GM21825 (cell line): ENCODE data around the gene GNAO1.
A peak's percentile ranks its signal among the peaks of the same experiment; 100 is the strongest.

Source experiments
- ATAC-seq: cut with Tn5 transposase; IDR thresholded peaks from one replicate; pipeline ENCODE4 v1.9.1; 2021; ENCODE audit warnings: mild to moderate bottlenecking, moderate library complexity; ENCODE audit not compliant: unreplicated experiment

The GNAO1 gene

DNA sequence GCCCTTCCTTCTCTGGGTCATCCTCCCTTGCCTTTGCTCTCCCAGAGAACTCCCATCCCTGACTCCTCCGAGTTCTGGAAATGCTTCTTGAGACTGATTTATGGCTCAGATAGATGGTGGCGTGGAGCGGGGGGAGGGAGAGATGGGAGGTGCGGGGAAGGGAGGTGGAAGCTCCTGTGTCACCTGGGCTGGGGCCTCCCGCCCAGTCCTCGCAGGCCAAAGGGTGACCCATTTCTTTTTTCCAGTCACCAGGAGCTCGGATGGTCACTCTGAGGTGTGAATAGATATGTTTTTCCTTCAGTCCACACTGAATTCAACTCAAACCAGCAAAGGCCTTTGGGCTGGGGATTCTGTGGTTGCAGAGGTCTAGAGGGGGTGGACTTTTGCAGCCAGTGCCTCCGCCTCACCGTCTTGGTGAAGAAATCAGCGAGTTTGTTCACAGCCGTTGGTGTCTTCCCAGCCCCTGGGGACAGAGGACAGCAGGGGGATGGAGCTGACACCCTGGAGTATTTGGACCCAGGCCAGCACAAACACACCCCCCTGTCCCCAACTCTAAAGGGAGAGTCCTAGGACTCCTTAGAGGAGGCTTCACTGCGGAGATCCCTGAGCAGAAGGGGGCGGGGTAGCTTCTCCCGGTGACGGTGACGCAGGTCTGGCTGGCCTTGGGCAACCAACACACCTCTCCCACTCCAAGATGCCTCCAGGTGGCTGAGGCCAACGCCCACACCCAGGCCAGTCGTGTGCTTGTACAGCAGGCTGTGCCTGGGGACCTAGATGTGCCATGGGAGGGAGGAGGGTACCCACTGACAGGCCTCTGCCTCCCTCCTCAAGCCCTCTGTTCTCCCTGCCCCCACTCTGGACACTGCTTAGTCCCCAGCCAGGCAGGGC is 153.5 kb downstream of the GNAO1 start:
- ATAC-seq = no peak

DNA sequence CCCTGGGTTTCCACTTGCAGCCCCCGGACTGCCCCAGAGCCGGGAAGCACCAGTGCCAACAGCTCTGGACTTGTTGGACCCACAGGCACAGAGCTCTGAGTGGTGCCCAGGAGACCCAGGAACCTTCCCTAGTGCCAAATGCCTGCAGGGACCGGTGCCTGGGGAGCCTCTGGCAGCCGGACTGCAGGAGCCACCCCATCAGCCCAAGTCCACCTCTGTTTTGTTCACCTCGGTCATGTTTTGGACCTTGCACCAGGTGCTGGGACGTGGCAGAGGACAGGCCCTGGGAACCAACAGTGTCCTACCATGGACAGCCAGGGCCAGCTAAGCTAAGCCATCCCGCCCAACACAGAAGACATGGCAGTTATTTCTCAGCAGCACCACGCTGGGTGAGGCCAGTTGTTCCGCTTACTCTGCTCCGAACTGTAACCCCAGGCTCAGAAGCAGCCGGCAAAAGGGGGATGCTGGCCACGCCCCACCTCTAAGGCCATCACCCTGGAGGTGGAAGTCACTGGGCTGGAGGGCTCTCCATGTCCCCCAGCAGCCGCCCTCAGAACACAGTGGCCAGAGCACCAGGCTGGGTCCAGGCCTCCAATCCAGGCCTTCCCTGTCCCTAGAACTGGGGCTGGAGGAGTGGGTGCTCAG is 154.2 kb downstream of the GNAO1 start:
- ATAC-seq = no peak

DNA sequence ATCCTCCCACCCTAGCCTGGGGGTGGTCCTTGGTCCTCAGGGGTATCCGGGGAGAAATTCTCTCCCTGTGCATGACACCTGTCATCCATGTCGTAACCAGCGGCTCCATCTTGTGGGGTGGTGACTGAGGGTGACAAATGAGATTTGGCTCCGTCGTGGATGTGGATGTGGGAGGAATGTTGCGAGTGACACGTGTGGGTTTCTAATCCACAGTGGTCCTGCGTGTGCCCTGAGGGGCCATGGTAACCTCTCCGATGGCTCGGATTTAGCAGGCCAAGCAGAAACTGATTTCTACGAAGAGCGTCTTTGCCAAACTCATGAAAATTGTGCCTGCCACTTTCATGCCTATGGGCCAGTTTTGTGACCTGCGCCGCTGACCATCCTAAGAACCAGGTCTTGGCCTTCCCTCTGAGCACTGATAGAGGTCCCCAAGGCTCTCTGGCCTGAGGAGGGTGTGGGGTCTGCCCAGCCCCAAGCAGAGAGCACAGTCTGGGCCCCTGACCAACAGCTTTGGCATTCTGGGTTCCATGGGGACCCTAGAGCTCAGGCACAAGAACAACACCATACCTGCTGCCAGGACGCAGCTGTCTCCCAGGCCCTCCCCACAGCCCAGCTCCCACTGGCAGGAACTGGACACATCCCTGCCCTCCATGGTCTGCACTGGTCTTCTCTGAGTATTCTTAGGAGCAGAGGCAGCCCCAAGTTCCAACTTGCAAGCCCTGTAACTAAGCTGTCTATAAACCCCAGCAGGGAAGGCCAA is 155.0 kb downstream of the GNAO1 start:
- ATAC-seq = no peak

DNA sequence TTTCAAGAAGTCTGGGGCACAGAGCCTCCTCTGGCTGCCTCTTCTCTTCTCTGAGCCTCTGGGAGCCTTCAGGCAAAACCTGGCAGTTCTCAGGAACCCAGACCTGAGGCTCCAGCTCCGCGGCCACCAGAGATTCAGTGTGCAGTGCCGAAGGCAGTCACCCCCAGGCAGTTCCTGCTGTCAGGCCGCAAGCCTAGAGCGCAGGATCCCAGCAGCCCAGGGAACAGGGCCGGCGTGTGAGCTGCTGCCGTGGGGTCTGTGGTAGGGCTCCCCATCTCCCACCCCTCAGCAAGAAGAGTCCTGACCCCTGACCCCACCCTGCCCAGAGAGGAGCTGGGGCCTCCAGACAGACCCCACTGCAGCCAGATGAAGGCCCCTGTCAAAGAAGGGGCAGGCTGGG is 155.9 kb downstream of the GNAO1 start:
- ATAC-seq = no peak

DNA sequence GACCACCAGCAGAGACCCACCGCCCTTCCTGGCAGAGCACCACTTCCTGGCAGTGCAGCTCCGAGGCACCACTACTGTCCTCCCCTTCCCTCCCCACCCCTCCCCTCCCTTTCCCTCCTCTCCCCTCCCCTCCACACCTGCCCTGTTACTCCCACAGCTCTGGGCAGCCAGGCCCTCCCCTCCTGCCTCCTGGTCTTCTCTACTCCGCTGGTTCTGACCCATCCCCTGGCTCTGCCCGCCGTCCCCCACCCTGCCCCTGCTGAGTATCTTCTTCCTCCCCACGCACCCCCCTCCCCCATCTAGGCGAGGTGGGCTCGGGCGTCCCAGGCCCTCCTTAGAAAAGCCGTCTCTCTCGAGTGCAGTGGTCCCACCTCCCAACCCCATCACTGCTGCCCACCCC is 156.4 kb downstream of the GNAO1 start:
- ATAC-seq = no peak

DNA sequence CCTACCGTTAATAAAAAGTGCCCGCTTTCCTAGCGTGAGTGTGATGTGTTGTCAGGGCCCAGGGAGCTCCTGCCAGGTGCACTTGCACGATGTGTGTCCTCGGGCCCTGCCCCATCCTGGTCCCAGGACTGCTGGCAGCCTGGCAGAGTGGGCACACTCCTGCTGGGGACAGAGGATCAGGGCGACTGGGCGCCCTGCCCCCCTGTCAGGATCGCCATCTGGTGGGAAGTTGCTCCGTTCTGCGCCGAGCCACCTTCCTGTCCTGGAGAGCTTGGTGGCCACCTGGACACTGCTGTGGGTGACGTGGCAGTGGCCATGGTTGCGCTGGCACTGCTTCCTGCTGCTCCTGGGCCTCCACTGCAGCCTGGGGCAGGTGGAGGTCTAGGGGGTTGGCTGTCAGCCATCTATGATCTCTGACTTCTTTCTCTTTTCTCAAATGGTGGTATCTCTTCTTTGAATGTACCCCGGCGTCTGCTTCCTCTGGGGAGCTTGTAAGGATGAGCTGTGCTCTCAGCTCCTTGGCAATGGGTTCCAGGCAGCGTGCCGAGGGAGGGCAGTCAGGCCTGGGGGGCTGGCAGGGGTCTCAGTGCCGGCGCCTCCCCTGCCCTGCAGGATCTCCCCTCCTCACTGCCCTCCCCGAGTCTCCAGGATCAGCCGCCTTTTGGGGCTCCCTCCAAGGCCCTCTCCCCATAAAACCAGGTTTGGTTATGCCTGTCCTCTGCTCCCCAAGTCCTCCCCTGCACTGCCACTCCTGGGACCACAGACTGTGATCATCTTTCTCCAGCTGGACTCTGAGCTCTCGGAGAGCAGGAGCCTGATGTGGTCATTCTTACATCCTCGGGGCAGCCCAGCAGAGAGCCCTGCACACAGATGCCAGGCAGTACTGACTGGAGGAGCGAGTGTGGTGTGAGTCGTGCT is 157.1 kb downstream of the GNAO1 start:
- no peak for ATAC-seq

DNA sequence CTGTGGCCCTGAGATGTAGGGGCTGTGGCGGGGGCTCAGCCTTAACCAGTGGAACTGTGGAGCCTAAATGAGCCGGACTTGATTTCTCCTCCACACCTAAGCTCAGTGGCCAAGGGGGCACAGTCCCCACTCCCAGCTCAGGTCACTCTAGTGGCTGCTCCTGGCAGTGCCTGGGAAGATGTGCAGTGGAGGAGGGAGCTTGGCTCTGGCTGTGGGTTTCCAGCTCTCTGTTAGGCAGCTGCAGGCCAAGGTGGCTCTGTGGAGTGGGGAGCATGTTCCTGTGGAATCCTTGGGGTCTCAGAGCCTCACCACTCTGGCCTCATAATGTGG is 157.8 kb downstream of the GNAO1 start:
- no peak for ATAC-seq

DNA sequence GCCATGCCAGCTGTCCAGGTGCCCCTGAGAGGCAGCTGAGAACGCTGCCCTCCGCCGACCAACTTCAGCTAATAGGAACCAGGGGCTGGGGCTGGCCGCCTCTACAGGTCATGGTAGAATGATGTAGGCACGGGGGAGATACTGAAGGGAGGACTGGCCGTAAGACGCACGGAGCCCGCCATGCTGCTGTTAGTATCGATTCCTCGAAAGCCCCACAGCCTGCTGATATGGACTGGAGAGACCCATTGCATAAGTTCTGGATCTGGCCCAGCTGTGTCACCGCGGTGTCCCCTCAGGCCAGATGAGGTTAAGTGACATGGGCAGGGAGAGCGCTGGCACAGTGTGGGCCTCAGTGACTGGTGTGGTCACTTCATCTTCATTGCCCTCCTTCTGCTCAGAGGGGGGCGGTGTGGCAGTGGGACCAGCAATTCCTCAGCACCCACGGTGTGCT is 158.4 kb downstream of the GNAO1 start:
- ATAC-seq = no peak

DNA sequence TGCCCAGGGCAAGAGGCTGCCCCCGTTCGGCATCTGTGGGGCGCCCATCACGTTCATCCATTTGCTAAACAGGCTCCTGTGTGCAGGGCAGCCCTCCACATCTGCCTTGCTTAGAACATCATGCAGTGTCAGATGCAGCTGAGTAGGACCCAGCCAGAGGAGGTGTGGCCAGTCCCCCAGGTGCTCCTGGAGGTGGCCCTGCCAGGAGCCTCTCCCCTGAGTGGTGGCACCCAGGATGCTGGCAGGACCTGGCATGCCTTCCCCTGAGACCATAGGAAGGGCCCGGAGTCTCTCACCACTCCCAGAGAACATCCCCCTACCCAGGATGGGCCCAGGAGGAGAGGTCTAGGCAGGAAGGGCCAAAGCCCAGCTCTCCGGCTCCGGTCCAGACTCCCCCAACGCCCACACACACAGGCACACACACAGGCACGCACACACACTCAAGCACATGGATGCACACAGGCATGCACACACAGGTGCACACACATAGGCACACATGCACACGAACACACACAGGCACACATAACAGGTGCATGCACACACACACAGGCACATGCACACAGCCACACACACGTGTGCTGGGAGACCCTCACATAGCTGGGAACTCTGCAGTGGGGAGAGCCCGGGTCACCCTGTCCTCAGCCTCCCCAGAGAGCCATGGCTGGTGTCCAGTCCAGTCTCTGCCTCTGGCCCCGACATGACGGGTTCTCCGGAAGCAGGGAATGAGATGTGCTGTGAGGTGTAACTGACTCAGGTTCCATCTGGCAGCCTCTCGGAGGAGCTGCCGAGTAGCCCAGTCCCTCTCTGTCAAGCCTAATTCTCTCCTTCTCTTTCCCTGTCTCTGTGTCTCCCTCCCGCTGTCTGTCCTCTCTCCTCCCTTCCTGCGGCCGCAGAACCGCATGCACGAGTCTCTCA is 159.5 kb downstream of the GNAO1 start:
- no peak for ATAC-seq

DNA sequence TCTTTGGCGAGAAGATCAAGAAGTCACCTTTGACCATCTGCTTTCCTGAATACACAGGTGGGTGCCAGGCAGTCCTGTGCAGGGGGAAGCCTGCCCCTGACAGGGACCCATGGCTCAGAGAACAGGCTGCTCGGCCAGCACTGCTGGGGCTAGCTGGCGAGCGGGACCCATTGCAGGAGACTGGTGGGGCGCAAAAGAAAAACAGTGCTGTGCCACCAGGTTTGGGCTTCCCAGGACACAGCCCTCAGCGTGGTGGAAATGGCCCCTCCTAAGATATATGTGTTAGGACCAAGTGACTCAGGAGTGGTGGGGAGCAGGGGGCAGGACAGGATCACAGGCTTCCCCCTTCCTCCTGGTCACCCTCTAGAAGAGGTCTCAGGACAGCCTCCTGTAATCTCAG is 160.2 kb downstream of the GNAO1 start:
- no peak for ATAC-seq

DNA sequence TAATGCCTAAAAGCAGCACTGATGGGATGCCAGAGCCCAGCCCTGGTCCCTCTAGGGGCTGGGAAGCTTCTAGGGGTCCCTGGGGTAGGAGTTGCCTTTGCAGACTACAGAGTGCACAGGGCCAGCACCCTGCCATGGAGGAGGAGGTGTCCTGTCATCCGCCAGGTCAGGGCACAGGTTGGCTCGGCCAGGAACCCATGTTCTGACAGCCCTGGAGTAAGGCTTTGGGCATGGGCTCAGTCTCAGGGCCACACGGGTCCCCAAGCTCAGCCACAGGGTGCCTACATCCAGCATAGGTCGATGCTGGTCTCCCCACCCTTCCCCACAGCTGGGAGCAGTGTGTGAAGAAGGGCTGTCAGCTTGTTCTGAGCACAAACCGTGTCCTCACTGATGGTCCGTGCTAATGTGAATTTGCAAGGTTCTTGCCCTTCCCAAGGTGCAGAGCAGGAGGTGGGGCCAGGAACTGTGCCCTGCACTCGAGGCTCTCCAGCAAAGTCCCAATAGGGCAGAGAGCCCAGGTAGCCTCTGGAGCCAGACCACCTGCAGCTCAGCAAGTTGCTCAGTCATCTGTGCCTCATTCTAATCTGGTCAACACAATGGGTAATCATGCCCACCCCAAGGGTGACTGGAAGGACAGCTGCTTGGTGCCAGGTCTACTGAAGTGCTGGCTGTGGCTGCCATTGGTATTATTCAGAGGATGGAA is 161.2 kb downstream of the GNAO1 start:
- no peak for ATAC-seq

DNA sequence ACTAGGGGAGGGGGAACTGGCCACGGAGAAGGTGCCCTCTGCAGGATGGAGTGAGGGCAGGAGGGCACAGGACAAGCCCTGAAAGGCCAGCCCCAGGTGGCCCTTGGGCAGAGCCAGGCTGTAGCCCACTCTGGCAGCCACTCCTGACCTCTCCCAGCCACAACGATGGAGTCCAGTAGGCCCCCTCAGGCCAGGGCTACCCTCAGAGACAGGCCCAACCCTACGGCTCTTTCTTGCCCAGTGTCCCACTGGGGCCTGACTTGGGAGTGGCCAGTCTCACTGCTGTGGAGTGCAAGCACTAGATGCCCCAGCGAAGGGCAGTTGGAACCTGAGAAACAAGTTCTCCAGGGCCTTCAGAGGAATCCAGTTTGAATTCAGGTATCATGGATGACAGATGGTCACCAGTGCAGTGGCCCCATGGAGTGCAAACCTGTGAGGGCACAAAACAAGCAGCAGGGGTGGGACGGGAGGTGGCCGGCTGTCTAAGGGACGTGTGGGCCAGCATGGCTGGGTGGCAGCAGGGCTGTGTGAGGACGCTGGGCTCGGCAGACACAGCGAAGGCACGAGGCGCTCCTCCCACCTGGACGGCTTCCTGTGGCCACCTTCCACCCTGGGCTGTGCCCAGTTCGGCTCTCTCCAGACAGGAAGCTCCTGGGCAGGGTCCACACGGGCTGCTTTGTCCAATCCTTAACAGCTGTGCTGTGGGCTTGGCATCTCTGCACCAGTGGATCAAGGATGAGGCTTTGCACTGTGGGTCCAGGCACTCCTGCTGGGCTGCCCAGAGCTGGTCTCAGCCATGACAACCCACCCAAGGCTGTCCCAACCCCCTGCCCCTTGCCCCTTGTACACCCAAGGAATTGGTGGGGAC is 162.0 kb downstream of the GNAO1 start:
- ATAC-seq = no peak

DNA sequence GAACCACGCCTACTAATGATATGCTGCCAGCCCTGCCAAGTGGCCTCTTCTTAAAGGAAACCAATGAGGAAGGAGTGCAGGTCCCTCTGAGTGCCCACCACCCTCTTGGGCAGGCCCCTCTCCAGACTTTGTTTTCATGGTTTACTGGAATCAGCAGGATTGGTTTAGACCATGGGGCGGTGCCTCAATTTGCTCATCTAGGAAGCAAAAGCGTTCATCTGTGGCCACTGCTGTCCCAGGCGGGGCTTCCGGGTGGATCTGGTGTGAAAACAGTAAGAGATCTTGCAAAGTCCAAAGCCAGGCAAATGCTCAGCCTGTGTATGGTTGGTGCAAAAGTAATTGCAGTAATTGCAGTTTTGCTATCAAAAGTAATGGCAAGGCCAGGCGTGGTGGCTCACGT is 162.7 kb downstream of the GNAO1 start:
- no peak for ATAC-seq

DNA sequence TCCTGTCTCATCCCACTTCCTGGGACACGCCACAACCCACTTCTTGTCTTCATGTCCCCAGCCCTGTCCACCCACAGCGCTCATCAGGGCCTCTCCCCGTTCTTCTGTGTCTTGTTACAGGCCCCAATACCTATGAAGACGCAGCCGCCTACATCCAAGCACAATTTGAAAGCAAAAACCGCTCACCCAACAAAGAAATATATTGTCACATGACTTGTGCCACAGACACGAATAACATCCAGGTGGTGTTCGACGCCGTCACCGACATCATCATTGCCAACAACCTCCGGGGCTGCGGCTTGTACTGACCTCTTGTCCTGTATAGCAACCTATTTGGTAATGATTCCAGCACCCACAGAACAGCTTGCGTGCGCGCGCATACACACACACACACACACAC is 163.5 kb downstream of the GNAO1 start:
- no peak for ATAC-seq

DNA sequence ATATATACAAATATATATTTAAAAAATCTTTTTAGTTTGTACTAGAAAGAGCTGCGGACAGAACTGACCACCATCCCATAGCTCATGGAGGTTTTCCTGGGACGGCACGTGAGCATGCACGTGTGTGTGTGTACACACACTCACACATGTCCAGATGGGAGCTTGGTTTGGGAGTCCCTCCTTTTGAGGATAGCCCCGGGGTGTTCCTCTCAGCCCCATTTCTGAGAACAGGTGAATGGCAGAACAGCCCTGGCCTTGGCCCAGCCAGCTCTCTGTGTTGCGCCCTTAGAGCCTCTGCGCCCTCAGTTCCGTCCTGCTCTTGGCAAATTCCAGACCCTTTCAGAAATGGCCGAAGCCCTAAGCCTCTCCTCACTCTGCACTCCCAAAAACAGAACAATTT is 163.9 kb downstream of the GNAO1 start:
- no peak for ATAC-seq

DNA sequence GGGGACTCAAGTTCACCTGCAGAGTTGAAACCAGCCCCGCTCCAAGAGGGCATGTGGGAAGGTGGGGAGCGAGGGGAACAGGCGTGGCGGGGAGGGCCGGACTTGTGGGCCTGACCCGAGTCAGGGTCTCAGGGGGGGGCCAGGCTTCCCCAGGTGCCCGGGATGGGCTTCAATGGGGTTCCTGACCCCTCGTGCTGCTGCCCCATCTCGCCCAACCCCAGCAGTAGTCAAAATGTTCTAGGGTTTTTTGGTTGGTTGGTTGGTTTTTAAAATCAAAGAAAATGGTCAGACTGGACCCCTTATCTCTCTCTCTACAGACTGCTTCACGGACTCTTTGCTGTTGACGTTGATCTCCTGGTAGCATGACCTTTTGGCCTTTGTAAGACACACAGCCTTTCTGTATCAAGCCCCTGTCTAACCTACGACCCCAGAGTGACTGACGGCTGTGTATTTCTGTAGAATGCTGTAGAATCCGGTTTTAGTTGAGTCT is 164.5 kb downstream of the GNAO1 start:
- ATAC-seq = no peak

DNA sequence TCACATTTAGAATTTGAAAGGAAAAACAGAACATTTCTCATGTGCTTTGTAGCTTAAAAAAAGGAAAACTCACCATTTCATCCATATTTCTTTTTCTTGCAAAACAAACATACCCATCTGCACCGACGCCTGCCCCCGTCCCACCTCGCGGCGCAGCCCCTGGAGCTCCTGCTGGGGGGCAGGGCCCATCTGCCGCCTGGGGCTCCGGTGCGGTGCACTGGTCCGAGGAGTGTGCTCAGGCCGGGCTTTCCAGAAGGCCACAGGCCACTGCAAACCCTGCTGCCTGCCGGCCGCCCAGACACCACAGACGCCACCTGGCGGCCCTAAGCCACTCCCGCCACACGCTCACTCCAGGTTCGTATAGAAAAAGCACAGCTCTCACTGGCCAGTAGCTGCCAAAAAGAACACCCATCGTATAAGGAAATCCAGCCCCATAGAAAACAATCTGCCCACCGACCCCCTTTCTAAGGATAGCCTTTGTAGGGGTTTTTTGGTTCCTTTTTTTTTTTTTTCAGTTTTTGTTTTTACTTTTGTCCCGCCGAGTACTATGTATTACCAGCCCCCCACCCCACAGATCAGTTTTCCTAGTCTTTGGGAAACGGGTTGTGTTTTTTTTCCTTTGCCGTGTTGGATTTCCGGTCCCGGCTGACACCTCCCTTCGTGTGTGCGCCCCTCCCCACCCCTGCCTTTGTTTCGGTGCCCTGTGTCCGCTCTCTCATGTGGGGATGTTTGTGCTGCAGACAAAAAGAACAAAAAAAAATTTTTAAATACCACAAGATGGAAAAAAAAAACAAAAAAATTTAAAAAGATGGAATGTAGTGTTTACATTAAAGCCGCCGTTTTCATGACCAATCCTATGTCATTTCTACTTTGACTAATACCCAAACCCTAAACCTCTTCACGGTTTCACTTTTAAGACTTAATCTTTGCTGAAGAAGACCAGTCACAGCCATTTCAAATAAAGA is 165.3 kb downstream of the GNAO1 start:
- ATAC-seq = peak; percentile 91
